B cell (primary cell): Measurements from ENCODE around the gene ANGPTL8. TPM values are rescaled to one million over a fixed set of nuclear protein-coding genes. Genes with fewer than 3 reads are reported as not detected.

Experiments
- ATAC-seq: fragments of 200-7000 bp; cut with Tn5 transposase; one replicate; pipeline ENCODE4 v1.10.0; 2021; ENCODE audit warnings: low read depth, mild to moderate bottlenecking, moderate number of reproducible peaks, moderate library complexity
- CTCF ChIA-PET: fragments of 350-600 bp; sonication (Branson Sonifier 250); formaldehyde crosslinking; loops from one replicate; lab custom pipeline; 2021; ENCODE audit warnings: antibody characterized with exemption, inconsistent platforms; lab: Charles Lee
- POLR2A ChIA-PET: fragments of 350-600 bp; sonication (Branson Sonifier 250); formaldehyde crosslinking; loops from one replicate; lab custom pipeline; 2021; ENCODE audit warnings: antibody characterized with exemption; lab: Charles Lee
- DNase-seq: peaks from one replicate; pipeline ENCODE4 v3.0.0; 2013
- H2AFZ ChIP-seq: 2 replicates; pipeline ENCODE4 v1.6.1; 2012; ENCODE audit warnings: mild to moderate bottlenecking, low read depth, low read length; ENCODE audit not compliant: insufficient read depth, poor library complexity, severe bottlenecking
- H3K27ac ChIP-seq, 2 donors: 1 replicate in 1 of 2; 2 replicates in 1 of 2; pipeline ENCODE4 v1.5.1; 2012 to 2013; ENCODE audit warnings: low read length in 2 of 2, mild to moderate bottlenecking in 2 of 2, moderate library complexity in 1 of 2
- H3K27me3 ChIP-seq, 4 experiments: fragments of 200-600 bp in 1 of 4; sonication (generic) in 1 of 4; replicated peaks in 1 of 4; 1 replicate in 2 of 4; 2 replicates in 2 of 4; pipeline versions ENCODE4 v1.6.1 to v1.7.0; 2013 to 2016; ENCODE audit warnings: low read length in 3 of 4, mild to moderate bottlenecking in 2 of 4, mixed read lengths in 1 of 4, moderate library complexity in 1 of 4; ENCODE audit not compliant: insufficient read depth in 4 of 4, control insufficient read depth in 3 of 4; ENCODE audit errors: control extremely low read depth in 1 of 4
- H3K36me3 ChIP-seq, 2 experiments: replicated peaks in 1 of 2; 1 replicate in 1 of 2; 2 replicates in 1 of 2; pipeline versions ENCODE4 v1.6.1 to v1.7.1; 2013; ENCODE audit warnings: low read length in 1 of 2; ENCODE audit not compliant: insufficient read depth in 2 of 2, control insufficient read depth in 1 of 2; ENCODE audit errors: control extremely low read depth in 1 of 2, extremely low read depth in 1 of 2
- H3K4me1 ChIP-seq, 2 donors: fragments of 200-600 bp in 1 of 2; sonication (generic) in 1 of 2; 1 replicate in 1 of 2; 2 replicates in 1 of 2; pipeline versions ENCODE4 v1.5.1 to v1.6.1; 2013 to 2017; ENCODE audit warnings: low read length in 2 of 2; ENCODE audit not compliant: control insufficient read depth in 2 of 2, insufficient read depth in 2 of 2
- H3K4me2 ChIP-seq: replicated peaks from 2 replicates; pipeline ENCODE3; 2012; ENCODE audit warnings: mild to moderate bottlenecking, low read depth, low read length; ENCODE audit not compliant: poor library complexity, severe bottlenecking
- H3K4me3 ChIP-seq, 5 experiments: fragments of 200-600 bp in 1 of 5; sonication (generic) in 1 of 5; 1 replicate in 3 of 5; 2 replicates in 2 of 5; pipeline versions ENCODE4 v1.5.1 to v1.7.0; 2011 to 2016; ENCODE audit warnings: low read length in 4 of 5, mild to moderate bottlenecking in 4 of 5, low read depth in 2 of 5, control low read depth in 1 of 5, moderate library complexity in 1 of 5; ENCODE audit not compliant: insufficient read depth in 1 of 5; ENCODE audit errors: control extremely low read depth in 1 of 5, extremely low read depth in 1 of 5
- H3K79me2 ChIP-seq: fragments of 200-600 bp; sonication (generic); one replicate; pipeline ENCODE4 v1.6.0; 2016; ENCODE audit warnings: low read length; ENCODE audit not compliant: control insufficient read depth, insufficient read depth
- H3K9ac ChIP-seq: fragments of 200-600 bp; sonication (generic); 2 replicates; pipeline ENCODE4 v1.6.1; 2017; ENCODE audit warnings: mild to moderate bottlenecking, low read length, moderate library complexity
- H3K9me3 ChIP-seq, 3 donors: one replicate each; pipeline versions ENCODE4 v1.6.1 to v1.7.1; 2013; ENCODE audit warnings: low read length in 2 of 3; ENCODE audit not compliant: control insufficient read depth in 2 of 3, insufficient read depth in 1 of 3; ENCODE audit errors: control extremely low read depth in 1 of 3
- H4K20me1 ChIP-seq: 2 replicates; pipeline ENCODE4 v1.6.0; 2012; ENCODE audit warnings: mild to moderate bottlenecking, low read length; ENCODE audit not compliant: insufficient read depth, control insufficient read depth, poor library complexity, severe bottlenecking
- H3K27ac Mint-ChIP-seq: one replicate; pipeline ENCODE4 v1.8.0; 2021; ENCODE audit warnings: mixed read lengths
- H3K27me3 Mint-ChIP-seq: one replicate; pipeline ENCODE4 v1.8.0; 2021; ENCODE audit warnings: mixed read lengths
- H3K4me1 Mint-ChIP-seq: one replicate; pipeline ENCODE4 v1.8.0; 2021; ENCODE audit warnings: mixed read lengths
- H3K4me3 Mint-ChIP-seq: one replicate; pipeline ENCODE4 v1.8.0; 2021; ENCODE audit warnings: mixed read lengths
- H3K9me3 Mint-ChIP-seq: one replicate; pipeline ENCODE4 v1.8.0; 2022; ENCODE audit warnings: mixed read lengths; ENCODE audit not compliant: insufficient read depth
- CTCF ChIP-seq: fragments of 200-600 bp; IDR thresholded peaks from one replicate; pipeline ENCODE4 v1.8.0; 2022; ENCODE audit warnings: antibody characterized with exemption, mild to moderate bottlenecking
- EZH2 ChIP-seq: IDR thresholded peaks from 2 replicates; pipeline ENCODE4 v1.6.1; 2012; ENCODE audit warnings: borderline replicate concordance, low read depth, mild to moderate bottlenecking, moderate library complexity, low read length; ENCODE audit not compliant: insufficient read depth, poor library complexity, severe bottlenecking
- WGBS: methylation state at CpG from one replicate; pipeline ENCODE4 v1.1.5; 2013; ENCODE audit warnings: missing lambda C conversion rate; ENCODE audit not compliant: insufficient coverage; 5-methylcytosine and 5-hydroxymethylcytosine counted together
- intact Hi-C: fragments of 100-400 bp; cut with micrococcal nuclease; formaldehyde crosslinking; loops from one replicate; pipeline ENCODE4 v1.10.0; 2022
- polyA plus RNA-seq: library from polyadenylated mRNA; depleted of rRNA; stranded (reverse); fragments of >200 nt; gene quantifications from 2 replicates; pipeline ENCODE4 v1.2.3, GENCODE V29; 2012
- total RNA-seq, 2 donors: library from RNA; stranded (reverse); fragments of 120-200 nt in 1 of 2; gene quantifications; 1 replicate in 1 of 2; 2 replicates in 1 of 2; pipeline versions ENCODE4 v1.2.3 to v1.2.4, GENCODE V29; 2013 to 2022

Gene ANGPTL8
- total and polyA plus RNA-seq, 2 donors (not counting 1 experiment from before 2014, with no cell fraction given), result not detected

- ATAC-seq (no peak), DNase-seq (no peak)
- H3K4me3 Mint-ChIP-seq, result no peak overlapping the region
- Histone ChIP-seq H3K27me3 (peaks cover 0 to 8% (median 0%) of the 10 kb centered on the region in 4 experiments), H3K79me2 (no peaks in the 10 kb centered on the region), H3K9me3 (peaks cover 0 to 24% (median 0%) of the 10 kb centered on the region in 3 donors), H3K36me3 (no peaks in the 10 kb centered on the region), H3K27ac (no peak overlapping the region), H2AFZ (no peak overlapping the region), H3K4me1 (no peaks in the 10 kb centered on the region), H3K9ac (no peak overlapping the region), H4K20me1 (no peaks in the 10 kb centered on the region), H3K4me3 (no peak overlapping the region), H3K4me2 (no peak overlapping the region)
- no peaks in the 10 kb centered on the region for H3K4me1 Mint-ChIP-seq
- no peaks in the 10 kb centered on the region for H3K9me3 Mint-ChIP-seq
- intact Hi-C loops, result no loop called here
- no peak overlapping the region for H3K27ac Mint-ChIP-seq
- WGBS, result 90% methylated on average over 2 of the region's 5 CpGs
- ChIA-PET POLR2A (no interaction called here), CTCF (no interaction called here)
- H3K27me3 Mint-ChIP-seq, result peaks cover 15% of the 10 kb centered on the region
- TF ChIP-seq CTCF (no peak), EZH2 (no peak)
Observed at GRCh38 chr19:11273989-11274388, 34.6 kb downstream of the ANGPTL8 start.

GRCh38 chr19:11274533-11275086 lies 35.2 kb downstream of the ANGPTL8 start:
- TF ChIP-seq CTCF (no peak), EZH2 (no peak)
- H3K4me3 Mint-ChIP-seq, result no peak overlapping the region
- Histone ChIP-seq H3K36me3 (no peaks in the 10 kb centered on the region), H4K20me1 (no peaks in the 10 kb centered on the region), H3K9ac (no peak overlapping the region), H3K27ac (no peak overlapping the region), H3K4me2 (no peak overlapping the region), H2AFZ (no peak overlapping the region), H3K27me3 (peaks cover 0 to 13% (median 2%) of the 10 kb centered on the region in 4 experiments), H3K4me1 (peaks cover under 1 to 2% of the 10 kb centered on the region in 2 donors), H3K9me3 (peaks cover 0 to 30% (median 0%) of the 10 kb centered on the region in 3 donors), H3K4me3 (no peak overlapping the region), H3K79me2 (no peaks in the 10 kb centered on the region)
- peaks cover 10% of the 10 kb centered on the region for H3K27me3 Mint-ChIP-seq
- no peak for DNase-seq
- WGBS, result 100% methylated on average over 1 of the region's 4 CpGs
- H3K4me1 Mint-ChIP-seq, result peaks cover 3% of the 10 kb centered on the region
- ChIA-PET POLR2A (no interaction called here), CTCF (no interaction called here)
- ATAC-seq, result no peak
- intact Hi-C loops, result no loop called here
- H3K27ac Mint-ChIP-seq, result no peak overlapping the region
- peaks cover 2% of the 10 kb centered on the region for H3K9me3 Mint-ChIP-seq
